ENCODE data around the gene LIF. TPM values are rescaled to one million over a fixed set of nuclear protein-coding genes. Genes with fewer than 3 reads are reported as not detected.

LIF gene
- total and polyA plus RNA-seq, 2 donors (not counting 3 experiments of a cell fraction or from before 2014, with no cell fraction given), result 0.12 to 0.27 TPM

- ChIA-PET CTCF (interaction anchor here (1.4 kb wide), 1 partner anchor 10 kb away, joined by 3 read pairs; no protein-coding TSS in a partner anchor), POLR2A (no interaction called here)
- intact Hi-C loops (cut with micrococcal nuclease), result no loop called here
- no peak overlapping the region for H3K4me2 ChIP-seq (ENCODE audit: insufficient read depth, low read length)
- no TSS peak for BruUV-seq (replicated peaks)
- DNase-seq (ENCODE audit: low read depth, low spot score) (no peak), FAIRE-seq (no peak)
- H4K20me1 ChIP-seq (replicated peaks; ENCODE audit: control insufficient read depth, extremely low read depth, insufficient read depth, low read length), result no peaks in the 10 kb centered on the region
- H3K27ac ChIP-seq (ENCODE audit: insufficient read depth, low read depth, low read length), result no peak overlapping the region
- H3K79me2 ChIP-seq (ENCODE audit: control insufficient read depth, insufficient read depth, low read length), result no peaks in the 10 kb centered on the region
- H3K4me1 ChIP-seq (ENCODE audit: control insufficient read depth, extremely low read depth, insufficient read depth, low read length), result no peaks in the 10 kb centered on the region
- peaks cover 0 to 28% of the 10 kb centered on the region in 2 experiments for H3K27me3 ChIP-seq (ENCODE audit: control insufficient read depth in 2 of 2, insufficient read depth in 2 of 2, low read length in 2 of 2)
- H3K9me3 ChIP-seq (replicated peaks; ENCODE audit: control insufficient read depth, insufficient read depth, low read length), result no peaks in the 10 kb centered on the region
- dilution Hi-C loops (cut with MboI; ENCODE audit: extremely low pct_ligation_motif_present, low sequenced_read_pairs), result no loop called here
- H3K9ac ChIP-seq (replicated peaks; ENCODE audit: extremely low read depth, insufficient read depth, low read length), result no peak overlapping the region
- no peak overlapping the region for H3K4me3 ChIP-seq (replicated peaks in 1 of 3; ENCODE audit: insufficient read depth in 1 of 3, low read depth in 1 of 3, low read length in 3 of 3)
- H2AFZ ChIP-seq (ENCODE audit: low read depth, low read length), result no peak overlapping the region
- TF ChIP-seq, protein P1, sequence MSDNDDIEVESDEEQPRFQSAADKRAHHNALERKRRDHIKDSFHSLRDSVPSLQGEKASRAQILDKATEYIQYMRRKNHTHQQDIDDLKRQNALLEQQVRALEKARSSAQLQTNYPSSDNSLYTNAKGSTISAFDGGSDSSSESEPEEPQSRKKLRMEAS (IDR thresholded peaks at IDR 0.05; ENCODE audit: insufficient read depth, insufficient read length), result no peak
- TF ChIP-seq JUN (IDR thresholded peaks at IDR 0.05; ENCODE audit: borderline replicate concordance, insufficient read depth, insufficient read length, low read depth), result no peak
- no peak for TF ChIP-seq POLR2AphosphoS5 (IDR thresholded peaks at IDR 0.05; ENCODE audit: insufficient read depth, low read depth, low read length)
- no peak for TF ChIP-seq GATA2 (IDR thresholded peaks at IDR 0.05; ENCODE audit: insufficient read depth, insufficient read length, low read depth, low read length)
- no peak for TF ChIP-seq EZH2 (IDR thresholded peaks at IDR 0.05; ENCODE audit: borderline replicate concordance, low read depth, low read length, severe bottlenecking)
- TF ChIP-seq, protein P2, sequence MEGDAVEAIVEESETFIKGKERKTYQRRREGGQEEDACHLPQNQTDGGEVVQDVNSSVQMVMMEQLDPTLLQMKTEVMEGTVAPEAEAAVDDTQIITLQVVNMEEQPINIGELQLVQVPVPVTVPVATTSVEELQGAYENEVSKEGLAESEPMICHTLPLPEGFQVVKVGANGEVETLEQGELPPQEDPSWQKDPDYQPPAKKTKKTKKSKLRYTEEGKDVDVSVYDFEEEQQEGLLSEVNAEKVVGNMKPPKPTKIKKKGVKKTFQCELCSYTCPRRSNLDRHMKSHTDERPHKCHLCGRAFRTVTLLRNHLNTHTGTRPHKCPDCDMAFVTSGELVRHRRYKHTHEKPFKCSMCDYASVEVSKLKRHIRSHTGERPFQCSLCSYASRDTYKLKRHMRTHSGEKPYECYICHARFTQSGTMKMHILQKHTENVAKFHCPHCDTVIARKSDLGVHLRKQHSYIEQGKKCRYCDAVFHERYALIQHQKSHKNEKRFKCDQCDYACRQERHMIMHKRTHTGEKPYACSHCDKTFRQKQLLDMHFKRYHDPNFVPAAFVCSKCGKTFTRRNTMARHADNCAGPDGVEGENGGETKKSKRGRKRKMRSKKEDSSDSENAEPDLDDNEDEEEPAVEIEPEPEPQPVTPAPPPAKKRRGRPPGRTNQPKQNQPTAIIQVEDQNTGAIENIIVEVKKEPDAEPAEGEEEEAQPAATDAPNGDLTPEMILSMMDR (IDR thresholded peaks at IDR 0.05; ENCODE audit: extremely low read depth in 1 of 2, insufficient read depth in 1 of 2, low read depth in 1 of 2, low read length in 2 of 2), result no peak
- no peaks in the 10 kb centered on the region for H3K9me1 ChIP-seq (replicated peaks; ENCODE audit: control insufficient read depth, extremely low read depth, insufficient read depth, low read length)
- no peaks in the 10 kb centered on the region for H3K36me3 ChIP-seq (ENCODE audit: control insufficient read depth in 2 of 2, extremely low read depth in 1 of 2, insufficient read depth in 2 of 2, low read length in 2 of 2)
Observed at GRCh38 chr22:30219049-30219654, 27.4 kb downstream of the LIF start.
